OCI-LY7 (cell line): Measurements from ENCODE around the gene BACH2. TPM values are rescaled to one million over a fixed set of nuclear protein-coding genes. Genes with fewer than 3 reads are reported as not detected.

Source experiments
- BruUV-seq: library from RNA; stranded (reverse); fragments of 400-500 nt; replicated peaks from 2 replicates; lab custom pipeline; 2021; lab: Mats Ljungman, UMichigan
- CTCF ChIA-PET: fragments of 300-600 bp; sonication (Branson Sonifier 250); formaldehyde crosslinking; loops from one replicate; lab custom pipeline; 2022; ENCODE audit warnings: antibody characterized with exemption; ENCODE audit not compliant: unreplicated experiment; lab: Charles Lee
- POLR2A ChIA-PET: fragments of 300-600 bp; sonication (Branson Sonifier 250); formaldehyde crosslinking; loops from one replicate; lab custom pipeline; 2022; ENCODE audit warnings: antibody characterized with exemption; lab: Charles Lee
- DNase-seq: peaks from one replicate; pipeline ENCODE4 v3.0.0-alpha.2; 2015; ENCODE audit warnings: low spot score
- H2AFZ ChIP-seq: fragments of 200-600 bp; sonication (generic), shearing (Covaris generic); 2 replicates; pipeline ENCODE4 v1.6.1; 2014; ENCODE audit warnings: mild to moderate bottlenecking, antibody characterized with exemption, low read length, moderate library complexity
- H3K27ac ChIP-seq: fragments of 200-600 bp; sonication (generic); 2 replicates; pipeline ENCODE4 v1.5.1; 2014; ENCODE audit warnings: mixed run types, low read depth, mild to moderate bottlenecking, moderate library complexity, low read length, inconsistent platforms; ENCODE audit not compliant: poor library complexity, severe bottlenecking
- H3K36me3 ChIP-seq: fragments of 200-600 bp; sonication (generic); 2 replicates; pipeline ENCODE4 v1.6.1; 2014; ENCODE audit warnings: mild to moderate bottlenecking, antibody characterized with exemption, low read length, moderate library complexity, mixed read lengths; ENCODE audit not compliant: insufficient read depth
- H3K4me1 ChIP-seq: fragments of 200-600 bp; sonication (generic); 2 replicates; pipeline ENCODE4 v1.5.1; 2014; ENCODE audit warnings: mild to moderate bottlenecking, low read length; ENCODE audit not compliant: insufficient read depth, poor library complexity, severe bottlenecking
- H3K4me2 ChIP-seq: fragments of 200-600 bp; sonication (generic); 2 replicates; pipeline ENCODE4 v1.6.1; 2014; ENCODE audit warnings: mild to moderate bottlenecking, low read length
- H3K4me3 ChIP-seq: fragments of 200-600 bp; sonication (generic); 2 replicates; pipeline ENCODE4 v1.5.1; 2014; ENCODE audit warnings: mild to moderate bottlenecking, low read depth, low read length; ENCODE audit not compliant: poor library complexity, severe bottlenecking
- H3K79me2 ChIP-seq: fragments of 200-600 bp; sonication (generic); 2 replicates; pipeline ENCODE4 v1.6.1; 2016; ENCODE audit warnings: low read depth, mild to moderate bottlenecking, low read length, moderate library complexity, mixed read lengths; ENCODE audit not compliant: insufficient read depth
- H3K9me2 ChIP-seq: fragments of 200-600 bp; sonication (generic); 2 replicates; pipeline ENCODE4 v1.6.1; 2016; ENCODE audit warnings: mild to moderate bottlenecking, low read length, mixed read lengths; ENCODE audit not compliant: insufficient read depth
- H3K9me3 ChIP-seq: fragments of 200-600 bp; sonication (generic); 2 replicates; pipeline ENCODE4 v1.6.1; 2014; ENCODE audit warnings: mild to moderate bottlenecking, mixed run types, low read length, mixed read lengths
- H4K20me1 ChIP-seq: fragments of 200-600 bp; sonication (generic); 2 replicates; pipeline ENCODE4 v1.6.1; 2014; ENCODE audit warnings: mild to moderate bottlenecking, antibody characterized with exemption, low read length, moderate library complexity, mixed read lengths; ENCODE audit not compliant: insufficient read depth
- CTCF ChIP-seq: fragments of 200-600 bp; sonication (generic); conservative IDR thresholded peaks from 2 replicates; pipeline ENCODE4 v1.5.1; 2014; ENCODE audit warnings: mild to moderate bottlenecking, antibody characterized with exemption, low read length, moderate library complexity, mixed read lengths
- EZH2phosphoT487 ChIP-seq: fragments of 200-600 bp; sonication (generic); IDR thresholded peaks from 2 replicates; pipeline ENCODE4 v1.6.1; 2018; ENCODE audit warnings: low read depth, borderline replicate concordance, mild to moderate bottlenecking, mixed run types, antibody characterized with exemption, low read length, moderate library complexity, mixed read lengths
- intact Hi-C: fragments of 100-400 bp; cut with micrococcal nuclease; formaldehyde crosslinking; loops from one replicate; pipeline ENCODE4 v1.10.0; 2022; ENCODE audit not compliant: unreplicated experiment
- total RNA-seq, 2 experiments: library from RNA; depleted of rRNA in 1 of 2; stranded (reverse); fragments of >200 nt in 1 of 2; shearing (Covaris generic) in 1 of 2; gene quantifications; 2 replicates each; pipeline ENCODE4 v1.2.3, GENCODE V29; 2014 to 2022

Gene BACH2
- total RNA-seq, 2 experiments from 2014 or later = 92.0 to 163 TPM

GRCh38 chr6:89975991-89976693, 320.5 kb downstream of the BACH2 start:
- no peaks in the 10 kb centered on the region for H3K9me2 ChIP-seq
- no TSS peak for BruUV-seq
- H3K4me3 ChIP-seq = no peak overlapping the region
- H3K36me3 ChIP-seq = peaks cover 56% of the 10 kb centered on the region
- H3K79me2 ChIP-seq = no peaks in the 10 kb centered on the region
- no peaks in the 10 kb centered on the region for H4K20me1 ChIP-seq
- no peak overlapping the region for H3K4me2 ChIP-seq
- no peak for DNase-seq
- ChIA-PET POLR2A (interaction anchor here (0.7 to 1.6 kb wide), 2 partner anchors 9 to 51 kb away, joined by 3 to 4 read pairs; no protein-coding TSS in a partner anchor), CTCF (no interaction called here)
- no peaks in the 10 kb centered on the region for H3K4me1 ChIP-seq
- intact Hi-C loops = no loop called here
- no peak overlapping the region for H3K27ac ChIP-seq
- no peak overlapping the region for H2AFZ ChIP-seq
- TF ChIP-seq CTCF (no peak), EZH2phosphoT487 (no peak)
- no peaks in the 10 kb centered on the region for H3K9me3 ChIP-seq

GRCh38 chr6:89975366-89975765, 321.3 kb downstream of the BACH2 start:
- Histone ChIP-seq H3K9me2 (no peaks in the 10 kb centered on the region), H3K36me3 (peaks cover 54% of the 10 kb centered on the region), H3K4me1 (no peaks in the 10 kb centered on the region), H3K79me2 (no peaks in the 10 kb centered on the region), H3K27ac (no peak overlapping the region), H3K9me3 (no peaks in the 10 kb centered on the region), H3K4me2 (no peak overlapping the region), H4K20me1 (no peaks in the 10 kb centered on the region), H3K4me3 (no peak overlapping the region), H2AFZ (no peak overlapping the region)
- intact Hi-C loops = no loop called here
- CTCF ChIA-PET = no interaction called here
- BruUV-seq = no TSS peak
- POLR2A ChIA-PET = interaction anchor here (0.9 kb wide), 1 partner anchor 11 kb away, joined by 4 read pairs; no protein-coding TSS in a partner anchor
- DNase-seq = no peak
- no peak for TF ChIP-seq EZH2phosphoT487
- no peak for TF ChIP-seq CTCF

- ChIA-PET POLR2A (interaction anchor here (0.6 to 0.9 kb wide), 4 partner anchors 11 to 197 kb away, joined by 3 to 4 read pairs (median 3); no protein-coding TSS in a partner anchor), CTCF (no interaction called here)
- no peaks in the 10 kb centered on the region for H3K9me3 ChIP-seq
- no TSS peak for BruUV-seq
- H3K36me3 ChIP-seq = peaks cover 58% of the 10 kb centered on the region
- no peak overlapping the region for H3K27ac ChIP-seq
- H3K4me2 ChIP-seq = no peak overlapping the region
- intact Hi-C loops = no loop called here
- H4K20me1 ChIP-seq = no peaks in the 10 kb centered on the region
- no peaks in the 10 kb centered on the region for H3K4me1 ChIP-seq
- no peak overlapping the region for H2AFZ ChIP-seq
- H3K9me2 ChIP-seq = no peaks in the 10 kb centered on the region
- no peak for TF ChIP-seq EZH2phosphoT487
- no peak for TF ChIP-seq CTCF
- H3K4me3 ChIP-seq = no peak overlapping the region
- no peaks in the 10 kb centered on the region for H3K79me2 ChIP-seq
- DNase-seq = no peak
Observed at GRCh38 chr6:89974834-89975233, 321.8 kb downstream of the BACH2 start.
